DMS153 treated with DMSO at 0.1 percent for 48 hours (cell line): ENCODE measurements around the gene SCRN2.

ENCODE experiments used
- DNase-seq: peaks from one replicate; lab custom pipeline; 2025; ENCODE audit not compliant: unreplicated experiment; lab: John Stamatoyannopoulos, UW

SCRN2 gene

DNA sequence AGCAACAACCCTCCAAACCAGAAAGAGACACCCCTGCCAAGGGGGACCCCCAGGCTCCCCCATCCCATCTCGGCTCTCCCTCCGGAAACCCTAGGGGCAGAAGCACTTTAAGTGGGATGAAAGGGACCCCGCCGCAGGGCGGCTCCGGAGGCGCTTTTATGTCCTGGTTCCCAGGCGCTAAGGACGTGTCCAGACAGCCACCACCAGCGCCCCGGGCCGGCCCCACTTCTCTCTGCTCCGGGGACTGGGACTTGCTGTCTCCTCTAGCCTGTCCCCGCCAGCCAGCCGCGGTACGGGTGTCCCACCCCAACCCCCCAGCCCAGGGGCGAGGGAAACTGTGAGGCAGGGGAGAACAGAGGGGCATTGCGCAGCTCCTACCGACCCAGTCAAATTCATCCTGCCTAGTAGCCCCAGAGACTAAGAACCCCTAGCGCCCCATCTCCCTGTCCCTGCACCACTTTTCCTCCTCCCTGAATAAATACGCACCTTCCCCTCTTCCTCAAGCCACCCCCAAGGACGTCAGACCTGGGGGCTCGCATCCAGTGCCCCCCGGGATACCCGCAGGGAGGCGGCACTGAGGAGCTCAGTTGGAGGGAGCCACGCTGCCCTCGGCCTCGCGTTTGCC, 5.8 kb upstream of the SCRN2 start:
- DNase-seq, result no peak

DNA sequence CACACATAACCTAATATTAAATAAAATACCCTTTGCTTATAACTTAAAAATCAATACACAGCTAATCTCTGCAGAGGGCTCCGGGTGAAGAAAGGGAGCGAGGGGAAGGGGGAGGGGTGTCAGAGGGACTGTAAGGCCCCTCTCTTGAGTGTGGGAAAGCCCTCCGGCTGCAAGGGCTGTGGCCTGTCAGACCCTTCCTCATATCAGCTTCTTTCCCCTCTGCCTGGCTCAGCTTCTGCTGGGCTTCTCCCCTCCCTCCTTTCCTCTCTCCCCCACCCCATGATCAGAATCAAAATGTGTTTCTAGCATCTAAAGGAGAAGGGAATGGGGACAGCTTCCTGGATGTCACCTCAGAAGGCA, 4.6 kb upstream of the SCRN2 start:
- DNase-seq, result no peak

DNA sequence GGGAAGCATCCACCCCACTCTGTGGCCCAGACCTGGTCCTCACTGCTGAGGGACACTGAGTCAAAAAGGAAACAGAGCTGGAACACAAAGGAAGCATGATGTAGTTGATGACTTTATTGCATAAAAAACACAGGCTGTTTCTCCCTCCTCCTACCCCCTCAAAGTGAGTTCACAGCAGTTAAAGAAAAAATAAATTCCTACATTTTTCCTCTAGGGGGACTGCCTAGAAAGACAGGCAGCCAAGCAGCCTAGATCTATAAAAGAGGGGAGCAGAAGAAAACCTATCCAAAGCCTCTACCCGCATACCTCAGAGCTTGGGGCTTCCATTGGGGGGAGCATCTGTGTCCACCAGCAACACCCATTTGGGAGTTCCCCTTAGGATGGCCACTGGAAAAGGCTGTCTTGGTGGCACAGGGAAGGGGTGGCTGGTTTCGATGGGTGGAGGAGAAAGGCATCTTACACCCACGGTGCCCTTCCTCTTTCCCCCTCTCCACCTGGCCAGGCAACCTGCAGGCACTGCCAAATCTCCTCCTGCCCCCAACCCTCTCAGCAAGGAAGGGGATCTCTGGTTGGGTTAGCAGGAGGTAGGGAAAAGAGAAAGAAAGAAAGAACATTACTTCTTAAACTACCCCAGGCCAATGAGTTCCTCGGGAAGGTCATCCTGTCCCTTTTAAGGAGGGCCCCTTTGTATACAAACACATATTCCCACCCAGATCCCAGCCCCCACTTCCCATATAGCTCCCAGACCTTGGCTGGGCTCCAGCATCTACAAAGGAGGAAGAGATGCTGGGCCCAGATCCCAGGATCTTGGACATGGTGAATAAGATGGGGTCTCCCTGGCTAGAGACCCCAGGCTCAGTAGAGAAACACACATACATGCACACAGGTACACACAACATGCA, 4.0 kb upstream of the SCRN2 start:
- no peak for DNase-seq

DNA sequence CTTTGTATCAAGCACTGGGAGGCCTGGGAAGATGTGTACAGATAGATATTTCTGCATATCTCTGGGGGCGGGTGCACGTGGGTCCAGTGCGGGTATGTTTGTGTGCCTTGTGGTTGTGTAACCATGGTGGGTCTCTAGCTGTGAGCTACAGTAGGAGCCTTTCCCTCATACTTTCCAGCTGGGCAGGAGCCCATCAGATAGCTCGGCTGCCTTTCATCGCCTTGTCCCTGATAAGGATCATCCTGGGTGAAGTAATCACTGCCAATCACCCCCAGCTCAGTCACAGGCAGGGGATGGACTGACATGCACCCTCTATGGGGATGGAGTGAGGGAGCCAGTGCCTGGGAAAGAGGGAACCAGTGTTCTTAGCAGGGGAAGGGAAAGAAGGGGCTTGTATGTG, 3.2 kb upstream of the SCRN2 start:
- DNase-seq, result no peak

DNA sequence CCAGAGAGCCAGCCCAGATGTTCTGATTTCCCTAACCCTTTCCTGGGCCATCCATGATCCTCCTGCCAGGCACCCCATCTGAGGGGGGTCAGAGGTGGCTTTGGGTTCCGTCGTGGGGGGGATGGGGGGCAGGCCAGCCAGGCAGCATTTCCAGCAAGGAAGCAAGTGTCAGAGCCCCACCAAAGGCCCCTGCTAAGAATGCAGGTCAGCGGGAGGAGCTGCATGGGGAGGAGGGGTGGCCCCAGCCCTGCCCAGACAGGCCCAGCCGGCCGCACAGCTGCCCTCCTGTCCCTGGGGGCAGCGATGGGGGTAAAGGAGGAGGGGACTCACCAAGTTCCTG, 2.3 kb upstream of the SCRN2 start:
- DNase-seq, result no peak

DNA sequence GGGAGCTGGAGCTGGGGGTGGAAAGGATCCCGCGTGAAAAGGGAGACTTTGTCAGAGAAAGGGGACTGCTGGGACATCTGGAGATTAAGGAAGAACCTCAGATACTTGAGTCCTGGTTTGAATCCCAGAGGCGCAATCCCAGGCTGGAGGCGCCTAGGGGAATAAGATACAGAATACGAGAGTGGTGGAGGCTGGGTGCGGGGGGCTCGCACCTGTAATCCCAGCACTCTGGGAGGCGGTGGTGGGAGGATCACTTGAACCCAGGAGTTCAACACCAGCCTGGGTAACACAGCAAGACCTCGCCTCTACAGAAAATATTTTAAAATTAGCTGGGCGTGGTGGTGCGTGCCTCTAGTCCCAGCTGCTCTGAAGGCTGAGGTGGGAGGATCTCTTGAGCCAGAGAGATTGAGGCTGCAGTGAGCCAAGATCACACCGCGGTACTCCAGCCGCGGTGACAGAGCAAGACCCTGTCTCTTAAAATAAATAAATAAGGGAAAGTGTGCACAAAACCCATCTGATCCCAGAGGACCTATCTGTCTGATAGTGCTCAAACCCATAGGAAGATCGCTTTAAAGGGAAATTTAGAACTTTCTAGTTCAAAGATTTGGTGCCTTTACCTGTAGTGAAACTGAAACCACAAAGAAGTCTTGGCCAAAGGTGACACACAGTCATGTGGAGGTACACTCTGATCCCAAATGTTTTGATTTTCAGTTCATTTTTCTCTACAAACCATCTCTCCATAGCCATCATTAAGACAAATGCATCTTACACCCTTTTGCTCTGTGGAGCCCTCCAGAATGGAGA, 617 bp upstream of the SCRN2 start:
- no peak for DNase-seq

DNA sequence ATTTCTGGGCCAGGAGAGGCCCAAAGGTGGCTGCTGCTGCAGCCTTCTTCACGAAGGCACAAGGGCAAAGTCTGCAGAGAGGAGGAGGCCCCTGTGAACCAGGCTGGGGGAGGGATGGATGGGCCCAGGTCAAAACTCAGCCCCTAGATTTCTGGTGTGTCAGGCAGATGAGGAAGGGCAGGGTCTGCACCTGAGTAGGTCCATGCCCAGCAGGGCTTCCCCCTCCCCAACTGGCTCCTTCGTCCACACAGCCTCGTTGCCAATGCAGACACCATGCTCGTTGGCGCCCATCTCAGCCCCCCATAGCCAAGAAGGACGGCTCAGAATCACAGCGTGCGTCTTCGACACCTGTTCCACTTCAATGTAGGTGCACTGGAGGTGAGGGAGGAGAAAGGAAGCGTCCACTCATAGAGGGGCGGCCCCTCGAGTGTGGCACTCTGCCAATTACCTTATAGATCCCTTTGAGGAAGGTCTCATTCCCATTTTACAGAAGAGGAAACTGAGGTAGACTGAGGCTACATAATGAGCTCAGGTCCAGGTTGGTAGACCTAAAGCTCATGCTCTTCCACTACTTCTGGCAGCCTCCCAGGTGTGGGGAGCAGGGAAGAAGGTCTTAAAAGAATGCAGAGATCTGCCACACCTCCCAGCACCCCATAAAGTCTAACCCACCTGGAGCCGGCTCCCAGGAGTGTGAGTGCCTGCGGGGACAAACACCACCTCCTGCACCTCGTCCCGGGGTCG, 902 bp downstream of the SCRN2 start:
- no peak for DNase-seq

DNA sequence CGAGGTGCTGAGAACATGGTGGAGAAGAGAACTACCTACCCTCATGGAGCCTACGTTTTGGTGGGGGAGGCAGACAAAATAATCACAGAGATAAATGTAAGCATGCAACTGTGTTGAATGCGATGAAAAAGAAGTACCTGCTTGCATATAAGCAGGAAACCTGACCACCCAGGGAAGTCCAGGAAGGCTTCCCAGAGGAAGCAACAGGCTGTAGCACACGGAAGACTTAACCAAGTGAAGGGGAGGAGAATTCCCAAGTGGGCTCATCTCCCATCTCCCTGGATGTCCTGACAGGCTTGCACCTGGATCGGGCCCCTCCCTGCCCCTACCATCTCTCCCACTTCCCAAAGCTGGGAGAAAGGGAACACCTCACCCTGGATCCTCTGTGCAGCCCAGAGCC, 2.0 kb downstream of the SCRN2 start:
- no peak for DNase-seq

DNA sequence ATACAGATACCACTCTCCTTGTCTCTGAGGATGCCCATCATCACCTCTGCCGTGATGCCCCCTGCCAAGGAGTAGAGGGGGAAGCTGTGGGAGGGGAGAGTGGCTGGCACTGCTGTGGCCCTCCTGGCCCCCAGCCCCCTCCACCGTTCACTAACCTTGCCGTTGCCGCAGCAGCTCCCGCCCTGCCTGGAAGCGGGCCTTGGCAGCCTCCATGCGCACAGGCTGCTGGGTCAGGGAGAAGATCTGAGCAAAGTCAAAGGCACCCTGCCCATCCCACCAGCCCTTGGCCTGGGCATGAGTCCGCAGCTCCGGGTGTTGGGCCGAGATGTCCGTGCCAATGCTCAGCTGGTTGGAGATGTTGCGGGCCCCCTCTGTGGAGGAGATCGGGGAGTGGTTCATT, 2.4 kb downstream of the SCRN2 start:
- no peak for DNase-seq

DNA sequence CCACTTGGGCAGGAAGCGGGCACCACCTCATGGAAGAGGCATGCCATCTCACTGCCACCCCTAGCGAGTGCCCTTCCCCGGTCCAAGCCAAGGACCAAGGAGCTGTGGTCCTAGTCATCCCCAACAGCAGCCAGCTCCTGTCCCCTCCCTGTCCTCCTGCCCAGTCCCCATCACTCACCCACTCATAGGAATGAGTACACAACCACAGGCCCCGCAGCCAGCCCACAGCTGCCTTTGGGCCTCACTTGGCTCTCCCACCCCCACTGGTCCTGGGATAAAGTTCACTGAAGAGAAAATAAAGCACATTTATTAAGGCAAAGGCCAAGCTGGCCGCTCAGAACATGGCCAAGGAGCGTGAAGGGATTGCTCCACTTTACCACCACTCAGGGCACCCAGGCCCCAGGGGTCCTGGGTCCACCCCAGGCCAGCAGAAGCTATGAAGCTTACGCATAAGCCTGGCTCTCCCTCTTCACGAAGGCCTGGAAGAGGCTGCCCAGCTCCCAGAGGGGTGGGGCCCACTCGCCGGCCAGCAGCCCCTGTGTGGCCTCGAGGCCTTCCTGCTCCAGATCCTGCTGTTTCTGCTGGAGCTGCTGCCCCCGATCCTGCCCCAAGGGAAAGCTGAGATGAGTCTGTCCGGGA, 3.6 kb downstream of the SCRN2 start:
- no peak for DNase-seq

DNA sequence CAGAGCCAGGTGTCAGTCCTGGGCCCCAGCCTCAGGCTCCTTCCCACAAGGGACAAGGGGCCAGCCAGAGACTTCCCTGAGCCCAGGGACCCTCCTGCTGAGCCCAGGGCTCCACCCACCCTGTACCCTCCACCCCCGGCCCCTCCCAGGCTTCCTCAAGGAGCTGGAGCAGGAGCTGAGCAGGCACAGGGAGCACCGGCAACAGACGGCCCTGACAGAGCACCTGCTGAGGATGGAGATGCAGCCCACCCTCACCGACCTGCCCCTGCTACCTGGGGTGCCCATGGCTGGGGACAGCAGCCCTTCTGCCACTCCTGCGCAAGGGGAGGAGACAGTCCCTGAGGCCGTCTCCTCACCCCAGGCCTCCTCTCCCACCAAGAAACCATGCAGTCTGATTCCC, 4.5 kb downstream of the SCRN2 start:
- DNase-seq, result no peak

DNA sequence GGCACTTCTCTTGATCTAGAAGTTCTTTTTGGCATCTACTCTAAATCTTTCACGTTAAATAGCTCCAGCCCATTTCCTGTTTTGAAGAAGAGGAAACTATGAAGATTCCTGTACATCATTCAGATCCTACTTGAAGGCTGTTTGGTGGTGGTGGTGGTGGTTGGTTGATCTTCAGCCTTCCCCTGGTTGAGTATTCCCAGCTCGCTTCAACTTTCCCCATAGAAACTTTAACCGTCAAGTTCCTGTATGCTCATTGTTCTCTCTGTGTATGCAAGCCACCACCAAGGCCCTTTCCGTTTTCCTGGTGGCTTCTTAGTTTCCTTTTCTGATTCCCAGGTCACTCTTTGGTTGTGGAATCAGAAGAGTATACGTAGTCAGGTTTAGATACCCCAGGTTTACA, 6.3 kb downstream of the SCRN2 start:
- no peak for DNase-seq

DNA sequence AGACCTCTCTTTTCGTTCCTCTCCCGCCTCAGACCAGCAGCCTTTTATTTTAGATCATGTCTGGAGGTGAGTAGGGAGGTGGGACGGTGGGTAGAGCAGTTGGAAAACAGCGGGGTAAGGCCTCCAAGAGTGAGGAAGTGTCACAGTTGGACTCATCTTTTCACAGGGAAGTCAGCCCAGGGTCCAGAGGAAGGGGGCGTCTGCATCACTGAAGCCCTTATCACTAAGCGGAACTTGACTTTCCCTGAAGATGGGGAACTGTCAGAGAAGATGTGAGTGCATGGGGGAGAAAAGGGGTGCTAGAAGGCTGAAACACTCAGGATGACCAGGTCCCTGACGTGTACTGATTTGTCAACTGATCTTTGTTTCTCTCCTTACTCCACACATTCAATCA, 9.1 kb downstream of the SCRN2 start:
- no peak for DNase-seq

DNA sequence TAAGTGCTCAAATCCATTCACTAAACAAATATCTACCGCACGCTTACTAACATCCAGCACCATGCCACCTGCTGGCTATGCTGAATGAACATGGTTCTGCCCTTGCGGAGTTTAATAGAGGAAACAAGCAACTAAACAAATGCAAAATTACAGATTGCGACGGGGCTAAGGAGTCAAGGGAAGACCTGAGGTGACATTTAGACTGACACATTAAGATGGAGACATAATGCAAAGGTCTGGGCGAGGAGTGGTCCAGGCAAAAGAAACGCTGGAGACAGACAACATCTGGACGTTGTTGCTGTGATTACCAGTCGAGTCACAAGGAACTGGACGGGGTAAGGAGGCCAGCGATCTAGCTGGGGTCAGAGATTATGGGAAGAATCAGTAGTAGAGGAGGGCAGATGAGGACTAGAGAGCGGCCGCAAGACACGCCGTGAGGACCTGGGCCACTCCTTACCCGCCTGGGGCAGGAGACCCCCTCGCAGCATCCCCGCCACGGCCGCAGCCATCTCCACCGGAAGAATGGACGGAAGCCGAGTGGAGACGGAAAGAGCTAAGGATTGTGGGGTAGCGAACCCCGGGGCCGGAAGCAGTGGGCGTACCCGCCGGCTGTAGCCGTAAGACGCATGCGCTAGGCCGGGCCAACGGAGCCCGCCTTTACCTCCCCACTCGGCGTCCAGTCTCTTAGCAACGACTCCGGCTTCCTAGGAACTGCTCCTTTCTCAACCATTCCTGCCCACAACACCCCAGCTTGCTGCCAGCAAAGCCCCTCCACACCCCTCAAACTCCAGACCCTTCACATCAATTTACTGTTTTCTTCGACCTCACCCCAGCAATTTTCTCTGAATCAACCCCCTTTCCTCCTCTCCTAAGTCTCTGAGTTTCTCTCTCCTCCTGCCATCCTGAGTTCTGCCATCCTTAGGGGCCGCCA, 9.8 kb downstream of the SCRN2 start, which contains the start of the genes LRRC46 and MRPL10:
TSS of gene LRRC46 (plus strand) at position 668 of the 931 bp plus-strand sequence. CDS start 320 bp downstream, outside the sequence.
TSS of gene MRPL10 (minus strand) at position 539 of the 931 bp plus-strand sequence. CDS start at position 509, 30 bp downstream.
- peak; percentile 90 for DNase-seq

DNA sequence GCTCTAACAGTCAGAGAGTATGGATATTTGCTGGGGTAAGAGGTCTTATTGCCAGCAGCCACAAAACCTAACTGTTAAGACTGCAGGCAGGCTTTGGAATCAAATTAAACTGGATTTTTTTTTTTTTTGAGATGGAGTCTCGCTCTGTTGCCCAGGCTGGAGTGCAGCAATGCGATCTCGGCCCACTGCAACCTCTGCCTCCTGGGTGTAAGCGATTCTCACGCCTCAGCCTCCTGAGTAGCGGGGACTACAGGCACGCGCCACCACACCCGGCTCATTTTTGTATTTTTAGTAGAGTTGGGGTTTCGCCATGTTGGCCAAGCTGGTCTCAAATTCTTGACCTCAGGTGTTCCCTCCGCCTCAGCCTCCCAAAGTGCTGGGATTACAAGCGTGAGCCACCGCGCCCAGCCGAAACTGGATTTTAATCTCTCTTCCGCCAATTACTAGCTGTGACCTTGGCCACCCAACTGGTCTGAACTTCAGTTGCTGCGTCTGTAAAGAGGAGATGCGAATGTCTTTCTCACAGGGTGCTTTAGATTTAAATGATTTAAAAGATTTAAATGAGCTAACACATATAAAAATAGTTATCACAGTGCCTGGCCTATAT, 10.6 kb downstream of the SCRN2 start:
- no peak for DNase-seq

DNA sequence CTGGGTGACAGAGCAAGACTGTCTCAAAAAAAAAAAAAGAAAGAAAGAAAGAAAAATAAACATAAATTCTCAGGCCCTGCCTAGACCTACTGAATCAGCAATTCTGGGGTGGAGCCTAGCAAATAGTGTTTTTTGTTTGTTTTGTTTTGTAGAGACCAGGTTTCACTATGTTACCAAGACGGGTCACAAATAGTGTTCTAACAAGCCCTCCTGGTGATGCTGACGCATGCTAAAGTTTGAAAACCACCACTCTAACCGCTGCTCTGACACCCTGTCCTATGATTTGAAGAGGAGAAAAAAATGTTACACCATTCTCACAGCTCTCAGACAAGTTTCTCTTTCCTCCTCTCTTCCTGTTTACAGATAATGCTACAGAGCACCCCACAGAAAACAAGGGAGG, 11.2 kb downstream of the SCRN2 start:
- DNase-seq, result no peak

DNA sequence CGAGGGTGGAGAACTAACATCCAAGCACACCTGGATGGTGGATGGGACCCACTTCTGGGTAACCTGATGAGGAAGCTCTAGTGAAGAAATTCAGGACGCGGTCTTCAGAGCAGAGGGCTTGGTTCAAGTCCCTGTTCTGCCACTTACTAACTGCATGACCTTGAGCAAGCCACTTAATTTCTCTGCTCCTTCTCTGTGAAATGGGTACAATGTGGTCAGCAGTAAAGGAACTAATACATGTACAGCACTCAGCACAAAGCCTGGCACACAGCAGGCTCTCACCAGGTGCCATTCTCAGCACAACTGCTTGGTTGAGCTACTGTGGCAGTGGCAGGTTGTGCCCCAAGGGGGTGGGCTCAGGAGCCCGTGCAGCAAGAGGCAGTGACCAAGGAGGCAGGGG, 17.6 kb downstream of the SCRN2 start:
- DNase-seq, result no peak

DNA sequence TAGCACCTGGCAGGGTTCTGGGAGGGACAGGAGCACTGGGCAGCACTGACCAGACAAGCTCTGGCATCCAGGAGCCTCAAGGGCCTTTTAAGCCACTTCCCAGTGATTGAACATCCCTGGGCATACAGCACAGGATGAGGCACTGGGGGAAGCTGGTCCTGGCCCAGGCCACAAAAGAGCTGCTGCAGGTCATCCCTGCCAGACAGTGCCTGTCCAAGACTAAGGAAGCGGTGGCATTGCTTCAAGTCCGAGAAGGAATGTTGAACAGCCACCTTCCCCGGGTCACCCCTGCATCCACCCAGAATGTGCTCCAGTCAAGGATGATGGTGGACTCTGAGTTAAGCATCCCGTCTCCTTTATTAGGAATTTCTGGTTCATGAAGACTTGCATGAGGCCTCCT, 18.3 kb downstream of the SCRN2 start:
- no peak for DNase-seq
